GM20000 (cell line): ENCODE data around the gene NGFR.
A peak's percentile ranks its signal among the peaks of the same experiment; 100 is the strongest.

Experiments
- DNase-seq: peaks from one replicate; pipeline ENCODE4 v3.0.0; 2012; ENCODE audit warnings: low spot score
- TF ChIP-seq, protein P1 (sequence below): IDR thresholded peaks from 2 replicates; pipeline ENCODE4 v1.5.1; 2012; ENCODE audit warnings: mild to moderate bottlenecking, control low read depth; ENCODE audit errors: extremely low read depth, missing control alignments

Gene NGFR

DNA sequence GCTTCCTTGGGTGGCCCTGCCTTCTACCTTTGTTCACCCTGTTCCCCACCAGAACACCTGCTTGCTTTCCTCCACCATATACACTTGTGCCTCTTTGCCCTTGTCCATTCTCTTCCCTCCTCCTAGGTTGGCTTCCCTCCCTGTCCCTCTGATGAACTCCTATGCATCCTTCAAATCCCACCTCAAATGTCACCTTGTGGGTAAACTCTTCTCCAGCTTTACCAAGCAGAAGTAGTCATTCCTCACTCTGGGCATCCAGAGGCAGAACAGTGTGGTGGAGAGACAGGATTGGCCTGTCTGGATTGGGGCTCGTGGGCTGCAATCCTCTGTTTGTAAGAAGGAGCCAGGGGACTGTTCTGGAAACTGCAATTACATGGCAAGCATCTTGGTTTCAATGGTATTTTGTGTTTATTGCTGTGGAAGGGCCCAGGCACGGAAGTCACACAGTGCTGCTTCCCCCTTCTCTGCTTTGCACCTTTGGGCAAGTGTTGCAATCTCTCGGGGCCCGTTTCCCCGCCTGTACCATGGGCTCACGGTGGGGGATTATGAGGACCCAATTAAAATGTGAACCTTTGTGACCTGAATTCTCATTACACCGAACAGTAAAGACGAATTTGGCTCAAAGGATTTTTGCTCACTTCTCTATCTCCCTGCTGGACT lies 58.7 kb downstream of the NGFR start:
- DNase-seq: peak; percentile 6
- TF ChIP-seq, protein P1, sequence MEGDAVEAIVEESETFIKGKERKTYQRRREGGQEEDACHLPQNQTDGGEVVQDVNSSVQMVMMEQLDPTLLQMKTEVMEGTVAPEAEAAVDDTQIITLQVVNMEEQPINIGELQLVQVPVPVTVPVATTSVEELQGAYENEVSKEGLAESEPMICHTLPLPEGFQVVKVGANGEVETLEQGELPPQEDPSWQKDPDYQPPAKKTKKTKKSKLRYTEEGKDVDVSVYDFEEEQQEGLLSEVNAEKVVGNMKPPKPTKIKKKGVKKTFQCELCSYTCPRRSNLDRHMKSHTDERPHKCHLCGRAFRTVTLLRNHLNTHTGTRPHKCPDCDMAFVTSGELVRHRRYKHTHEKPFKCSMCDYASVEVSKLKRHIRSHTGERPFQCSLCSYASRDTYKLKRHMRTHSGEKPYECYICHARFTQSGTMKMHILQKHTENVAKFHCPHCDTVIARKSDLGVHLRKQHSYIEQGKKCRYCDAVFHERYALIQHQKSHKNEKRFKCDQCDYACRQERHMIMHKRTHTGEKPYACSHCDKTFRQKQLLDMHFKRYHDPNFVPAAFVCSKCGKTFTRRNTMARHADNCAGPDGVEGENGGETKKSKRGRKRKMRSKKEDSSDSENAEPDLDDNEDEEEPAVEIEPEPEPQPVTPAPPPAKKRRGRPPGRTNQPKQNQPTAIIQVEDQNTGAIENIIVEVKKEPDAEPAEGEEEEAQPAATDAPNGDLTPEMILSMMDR: no peak

DNA sequence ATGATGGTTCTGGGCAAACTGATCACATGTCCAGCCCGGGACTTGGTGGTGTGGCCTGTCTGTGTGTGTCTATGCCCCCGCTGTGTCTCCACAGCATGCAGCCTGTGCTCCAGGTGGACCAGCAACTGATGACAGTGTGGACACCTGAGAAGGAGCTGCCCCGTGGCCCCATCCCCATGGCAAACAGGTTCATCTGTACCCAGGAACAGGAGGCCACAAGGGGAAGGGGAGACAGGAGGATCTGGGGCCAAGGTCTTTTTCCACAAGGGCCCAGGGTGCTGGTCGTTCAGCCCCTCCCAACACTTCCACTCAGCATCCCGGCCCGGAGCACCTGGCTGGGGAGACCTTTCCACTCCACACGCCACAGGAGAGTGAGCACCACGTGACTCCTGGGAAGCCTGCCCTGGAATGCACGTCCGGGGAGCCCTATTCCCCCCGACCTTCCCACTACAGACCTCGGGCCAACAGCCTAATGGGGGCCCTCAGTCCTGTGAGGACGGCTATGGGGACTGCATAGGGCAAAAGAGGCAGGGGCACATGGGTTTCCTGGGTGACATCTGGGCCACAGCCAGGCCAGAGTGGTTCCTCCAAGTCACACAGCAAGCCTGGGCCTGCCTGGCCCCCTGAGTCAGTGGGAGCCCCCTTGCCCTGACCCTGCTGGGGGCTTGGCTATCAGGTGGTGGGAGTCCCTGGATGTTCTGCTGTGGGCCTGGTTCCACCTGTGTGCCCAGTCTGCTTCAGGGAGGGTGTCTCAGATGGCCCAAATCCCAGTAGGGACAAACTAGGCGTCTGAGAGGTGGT lies 59.8 kb downstream of the NGFR start:
- TF ChIP-seq, protein P1: no peak
- peak; percentile 10 for DNase-seq

- peak; percentile 15 for DNase-seq
- TF ChIP-seq, protein P1: no peak
Measured at GRCh38 chr17:49555495-49556222, 60.6 kb downstream of the NGFR start.

DNA sequence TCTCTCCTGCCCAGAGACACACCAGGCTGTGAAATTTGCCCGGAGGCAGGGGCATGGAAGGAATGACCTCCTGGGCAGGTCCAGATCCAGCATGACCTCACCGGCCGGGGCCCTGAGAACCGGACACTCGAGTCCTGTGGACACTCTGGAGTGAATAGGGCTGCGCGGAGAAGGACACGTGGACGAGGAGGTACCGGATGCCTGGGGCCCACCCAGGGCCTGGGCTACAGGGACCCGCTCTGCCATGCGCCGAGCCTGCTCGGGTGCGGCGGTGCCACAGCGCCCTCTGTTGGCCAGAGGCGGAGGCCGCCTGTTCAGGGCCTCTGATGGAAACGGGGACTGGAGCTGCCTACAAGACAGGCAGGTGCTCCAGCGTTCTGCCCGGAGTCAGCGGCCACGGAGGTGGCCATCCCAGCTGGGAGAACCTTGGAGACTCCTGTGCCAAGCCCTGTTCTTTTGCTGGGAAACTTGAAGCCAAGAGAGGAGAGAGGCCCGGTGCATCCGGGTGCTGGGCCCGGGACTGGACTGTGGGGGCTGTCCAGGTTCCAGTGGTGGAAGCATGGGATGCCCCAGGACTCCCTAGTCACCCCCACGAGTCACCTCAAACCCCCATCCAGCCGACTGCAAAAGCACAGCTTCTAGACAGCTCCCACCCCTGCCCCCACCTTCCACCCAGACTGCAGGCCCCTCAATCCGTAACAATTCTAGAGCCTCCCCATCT lies 61.3 kb downstream of the NGFR start:
- TF ChIP-seq, protein P1: peak; percentile 95
- peak; percentile 88 for DNase-seq

DNA sequence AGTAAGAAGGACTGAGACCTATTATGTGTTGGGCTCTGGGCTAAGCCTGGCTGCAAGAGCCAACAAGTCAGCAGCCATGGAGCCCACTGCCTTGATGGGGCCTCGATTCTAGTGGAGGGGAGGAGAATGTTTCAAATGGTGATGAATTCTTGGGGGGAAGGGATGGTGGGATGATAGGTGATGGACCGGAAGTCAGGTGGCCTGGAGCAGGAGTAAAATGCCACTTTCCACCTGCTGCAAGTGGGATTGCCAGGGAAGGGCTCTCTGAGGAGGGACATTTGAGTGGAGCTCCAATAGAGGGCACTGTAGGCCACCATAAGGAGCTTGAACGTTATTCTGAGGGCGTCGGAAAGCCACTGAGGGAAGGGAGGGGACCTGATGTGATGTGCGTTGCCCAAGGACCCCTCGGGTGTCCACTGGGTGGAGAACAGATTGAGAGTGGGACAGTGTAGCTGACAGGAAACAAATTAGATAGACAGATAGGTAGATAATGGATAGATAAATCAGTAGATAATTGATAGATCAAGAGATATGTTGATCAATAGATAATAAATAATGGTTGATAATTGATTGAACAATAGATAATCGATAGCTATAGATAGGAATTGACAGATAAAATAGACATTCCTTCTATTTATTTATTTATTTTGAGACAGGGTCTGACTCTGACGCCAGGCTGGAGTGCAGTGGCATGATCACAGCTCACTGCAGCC lies 62.4 kb downstream of the NGFR start:
- TF ChIP-seq, protein P1: peak; percentile 83
- peak; percentile 63 for DNase-seq
